ENCODE measurements around the gene OTULIN. TPM values are rescaled to one million over a fixed set of nuclear protein-coding genes. Genes with fewer than 3 reads are reported as not detected.
A peak's percentile ranks its signal among the peaks of the same experiment; 100 is the strongest.

Gene OTULIN
- total RNA-seq, 6 experiments from 2014 or later: 17.5 to 22.0 (median 21.3) TPM

DNA sequence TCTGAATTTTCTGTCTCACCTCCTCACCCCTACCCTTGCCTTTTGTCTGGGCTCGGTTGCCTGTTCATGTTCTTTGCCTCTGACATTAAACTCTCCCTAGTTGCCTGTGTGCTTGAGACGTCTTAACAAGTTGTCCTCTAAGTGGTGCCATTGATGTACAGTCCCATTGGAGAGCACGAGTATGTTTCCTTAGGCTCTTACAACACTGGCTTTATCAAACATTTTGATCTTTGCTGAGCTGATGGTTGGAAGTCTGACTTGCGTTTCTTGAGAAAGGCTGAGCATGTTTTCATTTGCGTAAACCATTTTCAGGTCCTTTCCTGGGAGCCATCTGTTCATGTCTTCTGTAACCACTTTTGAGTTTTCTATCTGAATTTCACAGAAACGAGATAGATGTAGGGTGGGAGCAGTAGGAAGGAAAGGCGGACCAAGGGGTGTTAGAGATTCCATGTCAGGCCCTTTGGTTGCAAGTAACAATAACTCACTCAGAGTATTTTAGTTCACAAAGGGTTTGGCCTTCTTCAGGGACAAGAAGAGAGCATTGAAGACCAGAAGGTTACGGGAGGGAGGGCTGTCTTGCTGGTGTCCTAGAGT is 35.4 kb downstream of the OTULIN start:
- Mint-ChIP-seq H3K9me3 (no peaks in the 10 kb centered on the region), H3K4me3 (no peak overlapping the region), H3K27me3 (ENCODE audit: insufficient read depth) (no peaks in the 10 kb centered on the region; the same call in 1 of the 2 replicates), H3K4me1 (ENCODE audit: low read depth) (peaks cover 20% of the 10 kb centered on the region), H3K36me3 (ENCODE audit: low read depth) (peaks cover 39% of the 10 kb centered on the region), H3K27ac (no peak overlapping the region)
- DNase-seq: no peak
- TF ChIP-seq, protein P1, sequence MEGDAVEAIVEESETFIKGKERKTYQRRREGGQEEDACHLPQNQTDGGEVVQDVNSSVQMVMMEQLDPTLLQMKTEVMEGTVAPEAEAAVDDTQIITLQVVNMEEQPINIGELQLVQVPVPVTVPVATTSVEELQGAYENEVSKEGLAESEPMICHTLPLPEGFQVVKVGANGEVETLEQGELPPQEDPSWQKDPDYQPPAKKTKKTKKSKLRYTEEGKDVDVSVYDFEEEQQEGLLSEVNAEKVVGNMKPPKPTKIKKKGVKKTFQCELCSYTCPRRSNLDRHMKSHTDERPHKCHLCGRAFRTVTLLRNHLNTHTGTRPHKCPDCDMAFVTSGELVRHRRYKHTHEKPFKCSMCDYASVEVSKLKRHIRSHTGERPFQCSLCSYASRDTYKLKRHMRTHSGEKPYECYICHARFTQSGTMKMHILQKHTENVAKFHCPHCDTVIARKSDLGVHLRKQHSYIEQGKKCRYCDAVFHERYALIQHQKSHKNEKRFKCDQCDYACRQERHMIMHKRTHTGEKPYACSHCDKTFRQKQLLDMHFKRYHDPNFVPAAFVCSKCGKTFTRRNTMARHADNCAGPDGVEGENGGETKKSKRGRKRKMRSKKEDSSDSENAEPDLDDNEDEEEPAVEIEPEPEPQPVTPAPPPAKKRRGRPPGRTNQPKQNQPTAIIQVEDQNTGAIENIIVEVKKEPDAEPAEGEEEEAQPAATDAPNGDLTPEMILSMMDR (IDR thresholded peaks at IDR 0.05): no peak

DNA sequence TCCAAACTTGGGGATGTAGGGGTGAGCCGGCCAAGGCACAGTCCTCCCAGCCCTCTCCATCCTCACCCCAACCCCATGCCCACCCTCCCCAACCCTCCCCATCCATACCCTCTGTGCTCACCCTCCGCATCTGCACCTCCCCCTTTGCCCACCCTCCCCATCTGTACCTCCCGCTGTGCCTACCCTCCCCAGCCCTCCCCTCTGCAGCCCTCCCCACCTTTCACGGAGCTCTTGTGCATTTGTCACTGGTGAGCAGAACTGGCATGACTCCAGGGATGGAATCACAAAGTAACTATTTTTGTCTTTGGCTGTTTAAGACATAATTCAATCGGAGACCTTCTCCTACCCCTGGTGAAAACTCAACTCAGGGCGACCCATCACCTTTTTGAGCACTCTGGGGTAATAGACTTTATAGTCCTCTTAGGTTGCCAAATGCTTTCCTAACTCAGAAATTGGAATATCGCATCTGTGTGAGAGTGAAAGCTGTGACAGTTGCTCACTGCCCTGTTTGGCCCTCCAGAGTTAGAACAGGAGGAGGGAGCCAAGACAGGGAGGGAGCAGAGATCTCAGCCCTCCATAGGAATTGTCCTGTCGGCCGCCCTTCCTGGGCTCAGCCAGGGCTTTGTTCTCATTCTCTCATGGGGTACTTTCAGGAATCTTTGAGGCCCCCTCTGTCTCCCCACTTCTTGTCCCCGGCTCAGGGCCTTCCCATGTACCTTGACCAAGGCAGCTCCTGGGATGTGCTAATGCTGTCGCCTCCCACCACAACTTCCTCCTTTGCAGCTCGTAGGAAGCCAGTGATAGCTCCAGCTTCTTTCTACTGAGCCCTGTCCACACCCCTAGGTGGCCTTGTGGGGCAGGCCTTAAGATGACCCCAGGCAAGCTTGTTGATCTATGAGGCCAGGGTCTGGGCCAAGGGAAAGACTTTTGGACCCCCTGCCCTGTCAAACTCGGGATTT is 36.2 kb downstream of the OTULIN start:
- Mint-ChIP-seq H3K9me3 (no peaks in the 10 kb centered on the region), H3K4me1 (ENCODE audit: low read depth) (peaks cover 22% of the 10 kb centered on the region), H3K27ac (no peak overlapping the region), H3K36me3 (ENCODE audit: low read depth) (peaks cover 46% of the 10 kb centered on the region), H3K4me3 (no peak overlapping the region), H3K27me3 (ENCODE audit: insufficient read depth) (no peaks in the 10 kb centered on the region; the same call in 1 of the 2 replicates)
- DNase-seq: no peak
- TF ChIP-seq, protein P1 (IDR thresholded peaks at IDR 0.05): no peak

DNA sequence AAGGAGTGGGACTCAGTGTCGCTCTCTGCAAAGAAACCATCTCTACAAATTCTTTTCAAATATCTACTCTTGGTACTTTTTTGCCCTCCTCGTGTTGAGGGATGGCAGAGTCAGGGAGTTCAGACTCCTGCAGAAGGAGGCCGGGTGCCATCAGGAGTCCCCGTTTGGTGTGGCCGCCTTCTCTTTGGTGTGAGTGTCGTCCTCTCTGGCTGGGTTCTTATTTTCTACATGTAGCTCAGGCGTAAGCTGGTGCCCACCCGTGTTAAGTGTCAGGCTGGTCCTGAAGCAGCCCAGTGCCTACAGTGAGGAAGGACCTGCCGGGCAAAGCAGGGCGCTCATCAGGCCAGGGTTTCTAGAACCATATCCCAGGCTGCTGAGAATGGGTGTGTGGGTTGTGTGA is 37.0 kb downstream of the OTULIN start:
- TF ChIP-seq, protein P1 (IDR thresholded peaks at IDR 0.05): no peak
- H3K36me3 Mint-ChIP-seq (ENCODE audit: low read depth): peaks cover 46% of the 10 kb centered on the region
- H3K4me1 Mint-ChIP-seq (ENCODE audit: low read depth): peaks cover 22% of the 10 kb centered on the region
- no peaks in the 10 kb centered on the region; the same call in 1 of the 2 replicates for H3K27me3 Mint-ChIP-seq (ENCODE audit: insufficient read depth)
- no peak for DNase-seq
- no peaks in the 10 kb centered on the region for H3K9me3 Mint-ChIP-seq
- no peak overlapping the region for H3K27ac Mint-ChIP-seq
- H3K4me3 Mint-ChIP-seq: no peak overlapping the region

DNA sequence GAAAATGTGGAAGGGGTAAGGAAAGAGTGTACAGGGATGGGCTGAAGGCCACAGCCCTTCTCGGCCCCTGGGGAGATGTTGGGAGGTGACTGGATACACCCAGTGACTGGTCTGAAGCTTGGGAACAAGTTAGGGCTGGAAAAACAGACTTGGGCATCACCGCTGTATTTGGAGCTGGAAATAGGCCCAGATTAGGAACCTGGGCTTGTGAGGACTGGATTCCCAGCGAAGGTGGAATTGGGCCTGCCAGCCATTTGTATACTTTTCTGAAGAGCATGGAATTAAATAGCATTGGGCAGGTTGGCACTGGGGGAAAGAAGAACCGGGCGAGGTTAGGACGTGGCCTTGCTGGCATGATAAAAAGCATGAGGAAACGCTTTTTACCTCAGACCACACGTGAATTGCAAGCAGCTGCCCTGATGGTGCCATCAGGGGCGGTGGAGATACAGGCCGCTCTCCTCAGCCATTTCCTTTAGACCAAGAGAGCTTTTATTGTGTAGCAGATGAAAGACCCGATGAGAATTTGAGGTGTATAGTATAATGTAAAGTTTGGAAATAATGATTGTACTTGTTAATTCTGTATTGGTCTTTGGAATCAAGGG is 37.8 kb downstream of the OTULIN start:
- H3K9me3 Mint-ChIP-seq: no peaks in the 10 kb centered on the region
- TF ChIP-seq, protein P1 (IDR thresholded peaks at IDR 0.05): no peak

DNA sequence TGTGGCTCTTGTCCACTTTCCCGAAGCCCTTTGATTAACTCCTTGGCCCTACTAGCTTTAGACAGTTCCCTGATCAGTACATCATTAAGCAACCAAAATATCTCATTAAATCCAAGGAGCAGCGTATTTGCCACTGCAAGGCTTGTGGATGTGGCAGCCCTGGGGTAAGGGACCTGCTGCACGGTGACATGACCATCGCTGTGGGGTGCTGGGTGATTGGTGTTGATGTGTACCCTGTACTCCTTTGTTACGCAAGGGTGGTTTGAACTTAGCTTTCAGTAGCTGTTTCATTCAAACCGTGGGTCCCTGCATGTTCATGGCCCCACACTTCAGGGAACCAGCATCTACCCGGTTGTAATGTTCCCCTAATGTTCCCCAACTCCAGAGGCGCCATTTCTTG is 41.0 kb downstream of the OTULIN start:
- no peak for DNase-seq
- peaks cover 3% of the 10 kb centered on the region; the same call in 1 of the 2 replicates for H3K27me3 Mint-ChIP-seq (ENCODE audit: insufficient read depth)
- peaks cover 21% of the 10 kb centered on the region for H3K4me1 Mint-ChIP-seq (ENCODE audit: low read depth)
- no peak overlapping the region for H3K4me3 Mint-ChIP-seq
- peaks cover 43% of the 10 kb centered on the region for H3K36me3 Mint-ChIP-seq (ENCODE audit: low read depth)
- H3K9me3 Mint-ChIP-seq: no peaks in the 10 kb centered on the region
- TF ChIP-seq, protein P1 (IDR thresholded peaks at IDR 0.05): no peak
- H3K27ac Mint-ChIP-seq: peak overlapping the region; percentile 98

More for the DNA sequence above, 37.8 kb downstream of the OTULIN start:
- no peak overlapping the region for H3K4me3 Mint-ChIP-seq
- peaks cover 48% of the 10 kb centered on the region for H3K36me3 Mint-ChIP-seq (ENCODE audit: low read depth)
- peaks cover 3% of the 10 kb centered on the region; the same call in 1 of the 2 replicates for H3K27me3 Mint-ChIP-seq (ENCODE audit: insufficient read depth)
- H3K27ac Mint-ChIP-seq: peak overlapping the region; percentile 8; the same call in 1 of the 2 replicates
- no peak for DNase-seq
- H3K4me1 Mint-ChIP-seq (ENCODE audit: low read depth): peaks cover 27% of the 10 kb centered on the region
